Sigmoid colon (tissue), 4 donors: ENCODE measurements around the gene HERC4.
A peak's percentile ranks its signal among the peaks of the same experiment; 100 is the strongest.

Source experiments
- EP300 ChIP-seq, 4 donors: sonication (generic); formaldehyde crosslinking; IDR thresholded peaks; one replicate each; pipeline ENCODE4 v1.6.1; 2017; ENCODE audit warnings: antibody characterized with exemption in 4 of 4
- POLR2A ChIP-seq, 2 donors: fragments of 450-650 bp; IDR thresholded peaks; one replicate each; pipeline ENCODE4 v1.6.1; 2016; ENCODE audit warnings: antibody characterized with exemption in 2 of 2, mild to moderate bottlenecking in 2 of 2, moderate library complexity in 2 of 2
- POLR2AphosphoS5 ChIP-seq, 4 donors: sonication (generic); formaldehyde crosslinking; IDR thresholded peaks; one replicate each; pipeline ENCODE4 v1.6.1; 2017; ENCODE audit warnings: antibody characterized with exemption in 4 of 4

DNA sequence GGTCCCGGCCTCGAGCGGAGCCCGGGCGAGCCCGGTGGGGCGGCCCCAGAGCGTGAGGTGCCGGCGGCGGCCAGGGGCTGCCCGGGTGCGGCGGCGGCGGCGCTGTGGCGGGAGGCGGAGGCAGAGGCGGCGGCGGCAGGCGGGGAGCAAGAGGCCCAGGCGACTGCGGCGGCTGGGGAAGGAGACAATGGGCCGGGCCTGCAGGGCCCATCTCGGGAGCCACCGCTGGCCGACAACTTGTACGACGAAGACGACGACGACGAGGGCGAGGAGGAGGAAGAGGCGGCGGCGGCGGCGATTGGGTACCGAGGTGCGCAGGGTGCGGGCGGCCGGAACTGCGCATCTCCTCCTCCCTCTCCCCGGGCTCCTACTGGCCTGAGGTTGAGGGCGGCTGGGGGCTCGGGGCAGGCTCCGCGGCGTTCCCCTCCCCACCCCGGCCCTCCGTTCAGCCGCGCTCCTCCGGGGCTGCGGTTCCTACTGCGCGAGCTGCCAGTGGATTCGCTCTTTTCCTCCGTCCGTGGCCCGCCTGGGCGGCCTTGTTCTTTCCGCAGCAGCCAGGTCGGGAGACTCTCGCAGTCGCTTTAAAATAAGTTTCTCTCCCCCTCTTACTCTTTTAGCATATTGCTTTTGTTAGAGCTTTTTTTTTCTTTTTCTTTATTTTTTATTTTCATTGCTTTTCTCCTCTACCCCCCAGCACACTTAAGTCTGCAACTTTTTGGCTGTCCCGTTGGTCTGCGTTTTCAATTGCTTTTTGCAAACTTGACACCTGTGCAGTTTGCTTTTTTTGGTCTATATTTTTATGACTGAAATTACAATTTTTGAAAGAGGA is 190.0 kb downstream of the HERC4 start:
- TF ChIP-seq POLR2AphosphoS5 (IDR thresholded peaks at IDR 0.05): peak in 3 of 4 donors; percentile 29 to 61 (median 54)
- TF ChIP-seq POLR2A (IDR thresholded peaks at IDR 0.05): peak; percentile 31 to 32
- no peak for TF ChIP-seq EP300 (IDR thresholded peaks at IDR 0.05)
